IgD-negative memory B cell (primary cell): ENCODE results near the gene GATAD1. TPM values are rescaled to one million over a fixed set of nuclear protein-coding genes. Genes with fewer than 3 reads are reported as not detected.
"Not testable (repeated sequence)": the region's sequence is repeated elsewhere in the genome, so short reads cannot be mapped to it uniquely, and the experiment has no call there.

Experiments
- H3K27ac Mint-ChIP-seq, 3 donors: one replicate each; pipeline ENCODE4 v1.8.0; 2020 to 2022; ENCODE audit warnings: mild to moderate bottlenecking in 3 of 3, mixed read lengths in 3 of 3, moderate library complexity in 1 of 3
- H3K27me3 Mint-ChIP-seq: one replicate; pipeline ENCODE4 v1.8.0; 2021; ENCODE audit warnings: mixed read lengths
- H3K36me3 Mint-ChIP-seq: one replicate; pipeline ENCODE4 v1.8.0; 2020; ENCODE audit warnings: mild to moderate bottlenecking, mixed read lengths
- H3K4me1 Mint-ChIP-seq, 3 donors: one replicate each; pipeline ENCODE4 v1.8.0; 2020 to 2022; ENCODE audit warnings: mixed read lengths in 3 of 3, mild to moderate bottlenecking in 1 of 3
- H3K4me3 Mint-ChIP-seq, 4 donors: one replicate each; pipeline ENCODE4 v1.8.0; 2020 to 2022; ENCODE audit warnings: mild to moderate bottlenecking in 4 of 4, mixed read lengths in 4 of 4, moderate library complexity in 3 of 4
- H3K9me3 Mint-ChIP-seq, 3 donors: one replicate each; pipeline ENCODE4 v1.8.0; 2020 to 2021; ENCODE audit warnings: mixed read lengths in 3 of 3, mild to moderate bottlenecking in 1 of 3
- polyA plus RNA-seq: library from polyadenylated mRNA; unstranded; fragments of 300-500 nt; fragmentation: Illumina TruSeq; gene quantifications from one replicate; pipeline ENCODE4 v1.2.3, GENCODE V29; 2021

GATAD1 gene, protein sequence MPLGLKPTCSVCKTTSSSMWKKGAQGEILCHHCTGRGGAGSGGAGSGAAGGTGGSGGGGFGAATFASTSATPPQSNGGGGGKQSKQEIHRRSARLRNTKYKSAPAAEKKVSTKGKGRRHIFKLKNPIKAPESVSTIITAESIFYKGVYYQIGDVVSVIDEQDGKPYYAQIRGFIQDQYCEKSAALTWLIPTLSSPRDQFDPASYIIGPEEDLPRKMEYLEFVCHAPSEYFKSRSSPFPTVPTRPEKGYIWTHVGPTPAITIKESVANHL
- polyA plus RNA-seq: 19.0 TPM

DNA sequence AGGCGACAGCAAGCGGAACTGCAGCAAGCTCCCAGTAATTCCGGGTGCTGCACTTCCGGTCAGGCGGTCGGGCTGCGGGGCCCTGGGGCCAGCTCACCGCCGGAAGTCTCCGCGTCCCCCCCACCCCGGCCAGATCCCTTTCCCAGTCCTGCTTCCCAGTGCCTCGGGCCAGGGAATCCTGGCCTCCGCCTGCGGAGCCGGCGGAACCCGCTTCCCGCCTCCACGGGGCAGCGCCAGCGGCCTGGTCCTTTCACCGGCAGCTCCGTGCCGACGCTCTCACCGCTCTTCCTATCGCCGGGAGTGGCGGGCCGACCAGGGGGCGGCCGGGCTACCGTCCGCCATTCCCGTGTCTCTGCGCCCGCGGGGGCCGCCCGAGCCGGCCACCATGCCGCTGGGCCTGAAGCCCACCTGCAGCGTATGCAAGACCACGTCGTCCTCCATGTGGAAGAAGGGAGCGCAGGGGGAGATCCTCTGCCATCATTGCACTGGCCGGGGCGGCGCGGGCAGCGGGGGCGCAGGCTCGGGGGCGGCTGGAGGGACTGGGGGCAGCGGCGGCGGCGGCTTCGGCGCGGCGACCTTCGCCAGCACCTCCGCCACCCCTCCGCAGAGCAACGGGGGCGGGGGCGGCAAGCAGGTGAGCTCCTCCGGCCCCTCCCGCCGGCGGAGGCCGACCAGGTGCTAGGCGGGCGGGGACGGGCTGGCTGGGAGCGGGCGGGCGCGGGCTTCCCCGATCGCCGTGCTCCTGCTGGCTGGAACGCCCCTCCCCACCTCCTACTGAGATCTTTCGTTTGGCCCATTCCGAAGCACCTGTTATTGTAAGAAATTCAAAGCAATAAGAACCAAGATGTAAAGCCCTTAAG, at the start of gene GATAD1:
TSS of gene GATAD1 (plus strand) at position 138 of the 860 bp plus-strand sequence. CDS start at position 386, 248 bp downstream.
- Mint-ChIP-seq H3K27me3 (no peaks in the 10 kb centered on the region), H3K4me3 (peak within 1 kb of the TSS; percentile 84 to 100 (median 97)), H3K4me1 (peaks cover 7 to 10% (median 10%) of the 10 kb centered on the region in 3 donors), H3K27ac (peak within 1 kb of the TSS; percentile 96 to 98 (median 98)), H3K36me3 (peaks cover 5% of the 10 kb centered on the region), H3K9me3 (peaks cover 0 to 2% (median 0%) of the 10 kb centered on the region in 3 donors)

GRCh38 chr7:92397542-92397941, 49.7 kb upstream of the GATAD1 start:
- H3K27ac Mint-ChIP-seq: no peak overlapping the region
- H3K9me3 Mint-ChIP-seq: no peaks in the 10 kb centered on the region
- H3K36me3 Mint-ChIP-seq: peaks cover 10% of the 10 kb centered on the region

GRCh38 chr7:92400013-92400412, 47.3 kb upstream of the GATAD1 start:
- Mint-ChIP-seq H3K36me3 (peaks cover 10% of the 10 kb centered on the region), H3K27ac (no peak overlapping the region), H3K4me3 (no peak overlapping the region), H3K27me3 (no peaks in the 10 kb centered on the region), H3K9me3 (no peaks in the 10 kb centered on the region), H3K4me1 (no peaks in the 10 kb centered on the region)

More at GRCh38 chr7:92397542-92397941, 49.7 kb upstream of the GATAD1 start:
- Mint-ChIP-seq H3K4me1 (no peaks in the 10 kb centered on the region), H3K4me3 (no peak overlapping the region), H3K27me3 (no peaks in the 10 kb centered on the region)

- Mint-ChIP-seq H3K36me3 (peaks cover 10% of the 10 kb centered on the region), H3K27ac (no peak overlapping the region), H3K4me1 (no peaks in the 10 kb centered on the region), H3K27me3 (no peaks in the 10 kb centered on the region), H3K9me3 (no peaks in the 10 kb centered on the region), H3K4me3 (no peak overlapping the region)
These were observed 44.1 kb upstream of the GATAD1 start for GRCh38 chr7:92402920-92403759.

GRCh38 chr7:92403760-92404074, 43.6 kb upstream of the GATAD1 start:
- H3K36me3 Mint-ChIP-seq: peaks cover 7% of the 10 kb centered on the region
- H3K4me1 Mint-ChIP-seq: no peaks in the 10 kb centered on the region
- no peak overlapping the region for H3K4me3 Mint-ChIP-seq

DNA sequence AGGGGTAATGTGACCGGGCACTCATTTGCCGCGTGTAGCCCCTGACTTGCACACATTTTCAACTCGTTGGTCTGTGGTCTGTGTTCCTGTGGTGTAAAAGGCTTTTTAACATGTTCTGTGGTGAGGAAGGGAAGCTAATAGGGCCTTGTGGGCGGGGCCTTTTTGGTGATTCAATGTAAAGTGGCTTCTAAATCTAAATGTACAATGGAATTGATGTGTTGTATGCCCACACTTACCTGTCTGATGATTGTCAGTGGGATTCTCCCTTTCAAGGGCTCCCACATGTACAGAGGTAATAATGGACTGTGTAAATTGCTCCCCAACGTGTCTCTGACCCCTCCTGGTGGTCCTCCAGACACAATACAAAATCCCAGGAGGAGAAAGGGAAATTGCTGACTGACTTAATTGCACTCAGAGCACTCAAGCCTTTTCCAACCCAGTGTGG, 43.1 kb upstream of the GATAD1 start:
- Mint-ChIP-seq H3K9me3 (no peaks in the 10 kb centered on the region), H3K4me3 (no peak overlapping the region), H3K27me3 (no peaks in the 10 kb centered on the region), H3K36me3 (peaks cover 8% of the 10 kb centered on the region), H3K4me1 (no peaks in the 10 kb centered on the region), H3K27ac (no peak overlapping the region)

More at GRCh38 chr7:92403760-92404074, 43.6 kb upstream of the GATAD1 start:
- H3K9me3 Mint-ChIP-seq: no peaks in the 10 kb centered on the region
- no peak overlapping the region for H3K27ac Mint-ChIP-seq
- no peaks in the 10 kb centered on the region for H3K27me3 Mint-ChIP-seq

DNA sequence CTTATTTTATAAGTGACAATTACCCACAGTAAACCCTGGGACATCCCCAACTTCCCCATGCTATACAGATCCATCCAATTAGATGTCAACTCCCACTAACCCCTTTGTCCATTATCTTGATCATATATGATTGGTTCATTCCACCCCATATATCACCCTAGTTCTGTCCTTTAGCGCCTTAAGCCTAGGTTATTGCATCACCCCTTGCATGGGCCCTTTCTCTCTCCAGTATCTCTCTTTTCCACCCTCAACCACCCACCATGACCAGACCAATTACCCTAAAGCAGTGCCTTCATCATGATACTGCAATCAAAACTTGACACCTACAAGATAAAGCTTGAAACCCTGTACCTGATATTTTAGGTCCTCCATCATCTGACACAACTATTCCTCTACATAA, 37.9 kb upstream of the GATAD1 start:
- no peaks in the 10 kb centered on the region for H3K4me1 Mint-ChIP-seq
- peaks cover 0 to 5% (median 3%) of the 10 kb centered on the region in 3 donors for H3K9me3 Mint-ChIP-seq
- H3K4me3 Mint-ChIP-seq: no peak overlapping the region
- no peak overlapping the region for H3K27ac Mint-ChIP-seq
- peaks cover 2% of the 10 kb centered on the region for H3K36me3 Mint-ChIP-seq
- H3K27me3 Mint-ChIP-seq: no peaks in the 10 kb centered on the region

- not testable (repeated sequence) for H3K27me3 Mint-ChIP-seq, H3K4me1 Mint-ChIP-seq, H3K9me3 Mint-ChIP-seq, H3K27ac Mint-ChIP-seq, H3K36me3 Mint-ChIP-seq, H3K4me3 Mint-ChIP-seq
These were observed 37.1 kb upstream of the GATAD1 start for GRCh38 chr7:92410162-92410561.

DNA sequence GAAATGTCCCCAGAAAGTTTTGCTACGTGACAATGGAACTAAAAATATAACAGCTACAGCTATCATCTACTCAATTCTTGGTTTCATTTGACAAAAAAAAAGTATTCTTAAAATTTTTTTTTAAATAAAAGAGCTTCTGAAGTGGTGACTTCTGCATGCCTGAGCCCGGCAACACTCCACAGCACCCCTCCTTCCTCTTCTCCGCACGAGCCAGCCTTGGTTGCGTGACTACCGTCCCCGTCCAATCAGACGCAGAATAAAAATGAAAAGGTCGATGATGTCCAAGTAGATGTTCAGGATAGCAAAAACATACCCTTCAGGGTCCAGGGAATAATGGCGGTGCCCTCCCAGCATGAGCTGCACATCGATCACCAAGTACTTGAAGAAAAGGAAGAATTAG, 34.5 kb upstream of the GATAD1 start:
- Mint-ChIP-seq H3K9me3 (peaks cover 0 to 5% (median 3%) of the 10 kb centered on the region in 3 donors), H3K27ac (no peak overlapping the region), H3K27me3 (no peaks in the 10 kb centered on the region), H3K4me3 (no peak overlapping the region), H3K4me1 (no peaks in the 10 kb centered on the region), H3K36me3 (peaks cover 2% of the 10 kb centered on the region)

DNA sequence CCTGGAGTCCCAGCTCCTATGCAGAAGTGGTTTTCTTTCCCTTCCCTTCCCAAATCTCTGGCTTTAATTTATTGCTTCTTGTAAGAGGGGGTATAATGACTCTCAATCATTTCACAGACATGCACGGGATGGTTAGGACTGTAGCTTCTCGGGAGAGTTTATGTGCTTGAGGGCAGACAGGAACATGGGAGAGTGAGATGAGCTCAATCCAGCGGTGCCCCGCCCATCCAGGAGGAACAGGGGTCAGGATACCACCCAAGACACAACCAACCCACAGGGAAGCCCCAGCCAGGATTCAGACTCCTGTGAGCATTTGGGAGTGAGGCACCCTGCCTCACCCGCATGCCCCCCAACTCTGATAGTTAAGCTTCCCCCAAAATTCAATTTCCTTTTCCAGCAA, 33.7 kb upstream of the GATAD1 start:
- no peak overlapping the region for H3K4me3 Mint-ChIP-seq
- H3K36me3 Mint-ChIP-seq: peaks cover 2% of the 10 kb centered on the region
- no peaks in the 10 kb centered on the region for H3K27me3 Mint-ChIP-seq
- no peak overlapping the region for H3K27ac Mint-ChIP-seq
- H3K4me1 Mint-ChIP-seq: no peaks in the 10 kb centered on the region
- H3K9me3 Mint-ChIP-seq: peaks cover 0 to 5% (median 3%) of the 10 kb centered on the region in 3 donors

GRCh38 chr7:92415225-92415624, 32.1 kb upstream of the GATAD1 start:
- Mint-ChIP-seq H3K27me3 (no peaks in the 10 kb centered on the region), H3K27ac (no peak overlapping the region), H3K9me3 (peaks cover 0 to 2% (median 0%) of the 10 kb centered on the region in 3 donors), H3K36me3 (no peaks in the 10 kb centered on the region), H3K4me1 (no peaks in the 10 kb centered on the region), H3K4me3 (no peak overlapping the region)

DNA sequence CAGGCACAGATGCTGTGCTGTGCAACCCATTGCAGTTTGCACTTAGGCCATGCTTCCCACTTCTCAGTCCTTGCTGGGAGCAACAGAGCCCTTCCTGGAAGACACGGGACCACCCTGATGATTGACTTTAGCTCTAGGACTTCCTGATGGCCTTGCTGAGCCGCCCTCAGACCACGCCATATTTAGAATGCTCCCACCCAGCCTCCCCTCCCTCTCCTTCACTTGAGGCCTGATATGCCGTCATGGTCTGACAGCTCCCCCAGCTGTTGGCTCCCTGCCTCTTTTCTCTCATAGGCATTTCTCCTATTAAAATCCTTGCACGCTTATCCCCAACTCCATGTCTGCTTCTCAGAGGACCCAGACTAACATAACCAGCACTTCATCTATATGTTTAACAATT, 29.4 kb upstream of the GATAD1 start:
- H3K27me3 Mint-ChIP-seq: peaks cover 1% of the 10 kb centered on the region
- no peaks in the 10 kb centered on the region for H3K36me3 Mint-ChIP-seq
- no peaks in the 10 kb centered on the region for H3K9me3 Mint-ChIP-seq
- no peak overlapping the region for H3K4me3 Mint-ChIP-seq
- no peak overlapping the region for H3K27ac Mint-ChIP-seq
- no peaks in the 10 kb centered on the region for H3K4me1 Mint-ChIP-seq

GRCh38 chr7:92421676-92422435, 25.4 kb upstream of the GATAD1 start:
- Mint-ChIP-seq H3K27me3 (peaks cover 2% of the 10 kb centered on the region), H3K36me3 (no peaks in the 10 kb centered on the region), H3K4me3 (no peak overlapping the region), H3K27ac (no peak overlapping the region), H3K9me3 (no peaks in the 10 kb centered on the region), H3K4me1 (peaks cover 0 to 9% (median 3%) of the 10 kb centered on the region in 3 donors)

DNA sequence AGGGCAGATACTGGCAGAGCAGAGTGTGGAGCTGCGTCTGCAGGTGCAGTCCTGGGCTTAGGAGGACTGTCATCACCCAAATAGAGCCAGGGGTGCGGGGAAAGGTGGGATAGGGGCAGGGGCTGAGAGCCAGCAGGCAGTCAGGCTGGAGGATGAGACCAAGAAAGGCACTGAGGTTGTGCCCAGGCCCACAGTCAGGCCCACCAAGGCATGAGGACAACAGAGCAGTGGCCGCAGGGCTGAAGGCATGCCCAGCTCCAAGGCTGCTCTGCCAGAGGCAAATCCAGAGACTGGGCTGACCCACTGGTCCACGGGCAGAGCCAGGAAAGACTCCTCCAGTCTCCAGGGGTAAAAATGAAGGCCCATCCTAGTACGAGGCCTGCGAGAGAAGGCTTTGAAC, 24.4 kb upstream of the GATAD1 start:
- no peak overlapping the region for H3K27ac Mint-ChIP-seq
- H3K36me3 Mint-ChIP-seq: no peaks in the 10 kb centered on the region
- peak overlapping the region in 1 of 4 donors; percentile 29 for H3K4me3 Mint-ChIP-seq
- peaks cover 2% of the 10 kb centered on the region for H3K27me3 Mint-ChIP-seq
- H3K4me1 Mint-ChIP-seq: peaks cover 0 to 9% (median 3%) of the 10 kb centered on the region in 3 donors
- no peaks in the 10 kb centered on the region for H3K9me3 Mint-ChIP-seq
